ENCODE results near the gene SLC2A9. TPM values are rescaled to one million over a fixed set of nuclear protein-coding genes. Genes with fewer than 3 reads are reported as not detected.

The SLC2A9 gene
- total and polyA plus RNA-seq, 4 donors: 2.1 to 16.5 (median 9.5) TPM

GRCh38 chr4:10057023-10057395 is 35.7 kb upstream of the SLC2A9 start:
- intact Hi-C loops (cut with DNase I): no loop called here
- H3K27ac ChIP-seq (ENCODE audit: low read depth in 1 of 2, low read length in 2 of 2): no peak overlapping the region
- no peak overlapping the region for H3K4me3 ChIP-seq (ENCODE audit: low read length in 2 of 2)
- WGBS, 2 donors: 83 to 88% methylated on average over 4 of the region's 4 CpGs
- ATAC-seq (ENCODE audit: low FRiP score): no peak
- no peak for DNase-seq
- H3K27me3 ChIP-seq (ENCODE audit: control insufficient read depth in 1 of 2, insufficient read depth in 2 of 2, low read length in 1 of 2): no peaks in the 10 kb centered on the region
- no peaks in the 10 kb centered on the region for H3K9me3 ChIP-seq (ENCODE audit: control insufficient read depth, low read length)
- H3K4me1 ChIP-seq (ENCODE audit: control insufficient read depth in 1 of 2, insufficient read depth in 2 of 2, low read length in 2 of 2): no peaks in the 10 kb centered on the region
- no peaks in the 10 kb centered on the region for H3K36me3 ChIP-seq (ENCODE audit: control insufficient read depth in 1 of 2, insufficient read depth in 2 of 2, low read length in 1 of 2)

- no peak overlapping the region for H3K4me3 ChIP-seq (ENCODE audit: low read length in 2 of 2)
- no peaks in the 10 kb centered on the region for H3K36me3 ChIP-seq (ENCODE audit: control insufficient read depth in 1 of 2, insufficient read depth in 2 of 2, low read length in 1 of 2)
- H3K9me3 ChIP-seq (ENCODE audit: control insufficient read depth, low read length): no peaks in the 10 kb centered on the region
- no peak for ATAC-seq (ENCODE audit: low FRiP score)
- WGBS, 2 donors: 77 to 81% methylated on average over 8 of the region's 8 CpGs
- intact Hi-C loops (cut with DNase I): no loop called here
- no peak overlapping the region for H3K27ac ChIP-seq (ENCODE audit: low read depth in 1 of 2, low read length in 2 of 2)
- no peaks in the 10 kb centered on the region for H3K27me3 ChIP-seq (ENCODE audit: control insufficient read depth in 1 of 2, insufficient read depth in 2 of 2, low read length in 1 of 2)
- no peaks in the 10 kb centered on the region for H3K4me1 ChIP-seq (ENCODE audit: control insufficient read depth in 1 of 2, insufficient read depth in 2 of 2, low read length in 2 of 2)
- DNase-seq: no peak
Measured at GRCh38 chr4:10056334-10057022, 35.2 kb upstream of the SLC2A9 start.

GRCh38 chr4:10055871-10056270 is 34.6 kb upstream of the SLC2A9 start:
- H3K36me3 ChIP-seq (ENCODE audit: control insufficient read depth in 1 of 2, insufficient read depth in 2 of 2, low read length in 1 of 2): no peaks in the 10 kb centered on the region
- no peaks in the 10 kb centered on the region for H3K4me1 ChIP-seq (ENCODE audit: control insufficient read depth in 1 of 2, insufficient read depth in 2 of 2, low read length in 2 of 2)
- 91 to 92% methylated on average over 4 of the region's 4 CpGs for WGBS, 2 donors
- intact Hi-C loops (cut with DNase I): no loop called here
- DNase-seq (no peak), ATAC-seq (ENCODE audit: low FRiP score) (no peak)
- no peak overlapping the region for H3K27ac ChIP-seq (ENCODE audit: low read depth in 1 of 2, low read length in 2 of 2)
- H3K9me3 ChIP-seq (ENCODE audit: control insufficient read depth, low read length): no peaks in the 10 kb centered on the region
- H3K4me3 ChIP-seq (ENCODE audit: low read length in 2 of 2): no peak overlapping the region
- H3K27me3 ChIP-seq (ENCODE audit: control insufficient read depth in 1 of 2, insufficient read depth in 2 of 2, low read length in 1 of 2): no peaks in the 10 kb centered on the region

- no peak for ATAC-seq (ENCODE audit: low FRiP score)
- H3K36me3 ChIP-seq (ENCODE audit: control insufficient read depth in 1 of 2, insufficient read depth in 2 of 2, low read length in 1 of 2): peaks cover 0 to 3% of the 10 kb centered on the region in 2 donors
- 58 to 64% methylated on average over 4 of the region's 4 CpGs for WGBS, 2 donors
- no peak overlapping the region for H3K4me3 ChIP-seq (ENCODE audit: low read length in 2 of 2)
- no peak for DNase-seq
- no peak overlapping the region for H3K27ac ChIP-seq (ENCODE audit: low read depth in 1 of 2, low read length in 2 of 2)
- H3K27me3 ChIP-seq (ENCODE audit: control insufficient read depth in 1 of 2, insufficient read depth in 2 of 2, low read length in 1 of 2): no peaks in the 10 kb centered on the region
- no peaks in the 10 kb centered on the region for H3K4me1 ChIP-seq (ENCODE audit: control insufficient read depth in 1 of 2, insufficient read depth in 2 of 2, low read length in 2 of 2)
- no peaks in the 10 kb centered on the region for H3K9me3 ChIP-seq (ENCODE audit: control insufficient read depth, low read length)
- intact Hi-C loops (cut with DNase I): no loop called here
Measured at GRCh38 chr4:10054571-10055041, 33.3 kb upstream of the SLC2A9 start.

GRCh38 chr4:10053635-10054453 is 32.5 kb upstream of the SLC2A9 start:
- ATAC-seq (ENCODE audit: low FRiP score): no peak
- intact Hi-C loops (cut with DNase I): no loop called here
- no peak for DNase-seq
- Histone ChIP-seq H3K4me3 (ENCODE audit: low read length in 2 of 2) (no peak overlapping the region), H3K4me1 (ENCODE audit: control insufficient read depth in 1 of 2, insufficient read depth in 2 of 2, low read length in 2 of 2) (no peaks in the 10 kb centered on the region), H3K9me3 (ENCODE audit: control insufficient read depth, low read length) (no peaks in the 10 kb centered on the region), H3K27ac (ENCODE audit: low read depth in 1 of 2, low read length in 2 of 2) (no peak overlapping the region), H3K36me3 (ENCODE audit: control insufficient read depth in 1 of 2, insufficient read depth in 2 of 2, low read length in 1 of 2) (peaks cover 0 to 3% of the 10 kb centered on the region in 2 donors), H3K27me3 (ENCODE audit: control insufficient read depth in 1 of 2, insufficient read depth in 2 of 2, low read length in 1 of 2) (no peaks in the 10 kb centered on the region)
- WGBS, 2 donors: 92 to 93% methylated on average over 8 of the region's 8 CpGs

- H3K27me3 ChIP-seq (ENCODE audit: control insufficient read depth in 1 of 2, insufficient read depth in 2 of 2, low read length in 1 of 2): no peaks in the 10 kb centered on the region
- peaks cover 0 to 3% of the 10 kb centered on the region in 2 donors for H3K36me3 ChIP-seq (ENCODE audit: control insufficient read depth in 1 of 2, insufficient read depth in 2 of 2, low read length in 1 of 2)
- 82 to 86% methylated on average over 11 of the region's 11 CpGs for WGBS, 2 donors
- H3K4me3 ChIP-seq (ENCODE audit: low read length in 2 of 2): no peak overlapping the region
- intact Hi-C loops (cut with DNase I): no loop called here
- H3K4me1 ChIP-seq (ENCODE audit: control insufficient read depth in 1 of 2, insufficient read depth in 2 of 2, low read length in 2 of 2): no peaks in the 10 kb centered on the region
- DNase-seq (no peak), ATAC-seq (ENCODE audit: low FRiP score) (no peak)
- H3K9me3 ChIP-seq (ENCODE audit: control insufficient read depth, low read length): no peaks in the 10 kb centered on the region
- H3K27ac ChIP-seq (ENCODE audit: low read depth in 1 of 2, low read length in 2 of 2): no peak overlapping the region
Measured at GRCh38 chr4:10051517-10052135, 30.3 kb upstream of the SLC2A9 start.

GRCh38 chr4:10050721-10051120 is 29.4 kb upstream of the SLC2A9 start:
- H3K4me1 ChIP-seq (ENCODE audit: control insufficient read depth in 1 of 2, insufficient read depth in 2 of 2, low read length in 2 of 2): no peaks in the 10 kb centered on the region
- H3K27me3 ChIP-seq (ENCODE audit: control insufficient read depth in 1 of 2, insufficient read depth in 2 of 2, low read length in 1 of 2): no peaks in the 10 kb centered on the region
- peaks cover 0 to 3% of the 10 kb centered on the region in 2 donors for H3K36me3 ChIP-seq (ENCODE audit: control insufficient read depth in 1 of 2, insufficient read depth in 2 of 2, low read length in 1 of 2)
- no peaks in the 10 kb centered on the region for H3K9me3 ChIP-seq (ENCODE audit: control insufficient read depth, low read length)
- intact Hi-C loops (cut with DNase I): no loop called here
- ATAC-seq (ENCODE audit: low FRiP score): no peak
- no peak for DNase-seq
- H3K4me3 ChIP-seq (ENCODE audit: low read length in 2 of 2): no peak overlapping the region
- no peak overlapping the region for H3K27ac ChIP-seq (ENCODE audit: low read depth in 1 of 2, low read length in 2 of 2)
- WGBS, 2 donors: 74 to 82% methylated on average over 5 of the region's 5 CpGs

GRCh38 chr4:10050261-10050661 is 29.0 kb upstream of the SLC2A9 start:
- H3K27me3 ChIP-seq (ENCODE audit: control insufficient read depth in 1 of 2, insufficient read depth in 2 of 2, low read length in 1 of 2): no peaks in the 10 kb centered on the region
- intact Hi-C loops (cut with DNase I): no loop called here
- no peak overlapping the region for H3K27ac ChIP-seq (ENCODE audit: low read depth in 1 of 2, low read length in 2 of 2)
- 90 to 94% methylated on average over 3 of the region's 3 CpGs for WGBS, 2 donors
- no peaks in the 10 kb centered on the region for H3K9me3 ChIP-seq (ENCODE audit: control insufficient read depth, low read length)
- H3K36me3 ChIP-seq (ENCODE audit: control insufficient read depth in 1 of 2, insufficient read depth in 2 of 2, low read length in 1 of 2): peaks cover 0 to 3% of the 10 kb centered on the region in 2 donors
- DNase-seq (no peak), ATAC-seq (ENCODE audit: low FRiP score) (no peak)
- H3K4me3 ChIP-seq (ENCODE audit: low read length in 2 of 2): no peak overlapping the region
- H3K4me1 ChIP-seq (ENCODE audit: control insufficient read depth in 1 of 2, insufficient read depth in 2 of 2, low read length in 2 of 2): no peaks in the 10 kb centered on the region
